Ovary (tissue), 9 donors: Measurements from ENCODE around the gene FKBP14. TPM values are rescaled to one million over a fixed set of nuclear protein-coding genes. Genes with fewer than 3 reads are reported as not detected.

Experiments used
- DNase-seq, 5 donors: peaks; one replicate each; pipeline ENCODE4 v3.0.0-alpha.2; 2019 to 2020
- H3K27ac ChIP-seq, 2 donors: fragments of 200-600 bp; one replicate each; pipeline versions ENCODE4 v1.5.1 to v1.8.0; 2019 to 2022
- H3K27me3 ChIP-seq: fragments of 200-600 bp; one replicate; pipeline ENCODE4 v1.8.0; 2022
- H3K36me3 ChIP-seq: fragments of 200-600 bp; sonication (generic); one replicate; pipeline ENCODE4 v1.5.1; 2019
- H3K4me1 ChIP-seq: one replicate; pipeline ENCODE4 v1.8.1; 2013; ENCODE audit warnings: mild to moderate bottlenecking, moderate library complexity; ENCODE audit not compliant: insufficient read depth
- H3K4me3 ChIP-seq: fragments of 200-600 bp; sonication (generic); one replicate; pipeline ENCODE4 v1.5.1; 2017
- H3K9me3 ChIP-seq, 2 donors: fragments of 200-600 bp in 1 of 2; sonication (generic) in 1 of 2; one replicate each; pipeline versions ENCODE4 v1.5.1 to v1.8.1; 2013 to 2019; ENCODE audit warnings: mild to moderate bottlenecking in 1 of 2, moderate library complexity in 1 of 2
- EP300 ChIP-seq: sonication (generic); formaldehyde crosslinking; IDR thresholded peaks from one replicate; pipeline ENCODE4 v1.6.1; 2017; ENCODE audit warnings: antibody characterized with exemption
- POLR2A ChIP-seq: fragments of 450-650 bp; IDR thresholded peaks from one replicate; pipeline ENCODE4 v1.6.1; 2017; ENCODE audit warnings: antibody characterized with exemption, mild to moderate bottlenecking, moderate library complexity
- WGBS, 3 donors: extraction: QIAGEN DNeasy Blood & Tissue Kit in 1 of 3; methylation state at CpG; one replicate each; pipeline versions ENCODE4 v1.1.5 to v1.1.7; 2013 to 2017; 5-methylcytosine and 5-hydroxymethylcytosine counted together
- intact Hi-C, 4 donors: fragments of 100-400 bp; cut with DNase I; formaldehyde crosslinking; loops; one replicate each; pipeline versions ENCODE4 v1.11.0 to v1.15.1; 2022 to 2023
- polyA plus RNA-seq, 2 donors: library from polyadenylated mRNA; stranded (reverse); fragments of 200-250 nt in 1 of 2; fragments of 350-450 nt in 1 of 2; fragmentation: Illumina TruSeq in 1 of 2; extraction: RNeasy Lipid Tissue Mini Kit (QIAGEN cat#74804) in 1 of 2; gene quantifications; one replicate each; pipeline ENCODE4 v1.2.3, GENCODE V29; 2013 to 2014
- total RNA-seq, 7 donors: library from RNA; depleted of rRNA in 2 of 7; stranded (reverse); fragments of >200 nt in 2 of 7; fragmentation: NEBNext Ultra II Directional in 3 of 7; extraction: Animal tissue kit (Norgen Biotek cat#: 25700) in 3 of 7; gene quantifications; one replicate each; pipeline versions ENCODE4 v1.1.0 to v1.2.4, GENCODE V29; 2016 to 2023
- TF ChIP-seq, protein P1 (sequence below), 3 donors: fragments of 450-650 bp in 2 of 3; fragments of 200-600 bp in 1 of 3; IDR thresholded peaks; one replicate each; pipeline versions ENCODE4 v1.5.1 to v1.8.0; 2016 to 2022; ENCODE audit warnings: antibody characterized with exemption in 3 of 3, mild to moderate bottlenecking in 1 of 3
- donor health status: DM: no; HTN: no; CAD: no; lungs with moderate emphysema.
- donor health status: DM: no; HTN: no; CAD: no.
- donor health status: Bipolar disorder and iron deficiency.
- donor health status: DM: yes; HTN: yes; CAD: no.
- donor health status: DM: no; HTN: no; CAD: no.
- donor health status: DM: yes; HTN: yes; CAD: no.

The FKBP14 gene
- total and polyA plus RNA-seq, 9 donors: 3.4 to 19.6 (median 13.5) TPM

DNA sequence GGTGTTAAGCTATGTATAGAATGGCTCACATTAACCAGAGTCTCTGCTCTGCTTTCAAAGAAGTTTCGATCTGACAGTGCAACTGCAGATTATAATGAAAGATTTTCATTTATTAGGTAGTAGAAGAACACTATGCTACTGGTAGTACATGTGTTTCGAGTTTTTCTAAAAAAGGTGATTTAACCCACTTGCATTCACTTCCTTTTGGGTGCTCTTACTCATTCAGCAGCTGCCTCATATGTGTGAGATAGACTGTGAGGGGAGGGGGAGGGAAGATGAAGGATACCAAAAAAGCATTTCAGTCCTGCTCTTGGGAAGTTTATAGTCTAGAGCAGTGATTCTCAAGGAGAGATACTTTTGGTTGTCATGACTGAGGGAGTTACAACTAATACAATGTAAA lies 22.1 kb upstream of the FKBP14 start:
- TF ChIP-seq POLR2A (no peak), EP300 (no peak)
- TF ChIP-seq, protein P1, sequence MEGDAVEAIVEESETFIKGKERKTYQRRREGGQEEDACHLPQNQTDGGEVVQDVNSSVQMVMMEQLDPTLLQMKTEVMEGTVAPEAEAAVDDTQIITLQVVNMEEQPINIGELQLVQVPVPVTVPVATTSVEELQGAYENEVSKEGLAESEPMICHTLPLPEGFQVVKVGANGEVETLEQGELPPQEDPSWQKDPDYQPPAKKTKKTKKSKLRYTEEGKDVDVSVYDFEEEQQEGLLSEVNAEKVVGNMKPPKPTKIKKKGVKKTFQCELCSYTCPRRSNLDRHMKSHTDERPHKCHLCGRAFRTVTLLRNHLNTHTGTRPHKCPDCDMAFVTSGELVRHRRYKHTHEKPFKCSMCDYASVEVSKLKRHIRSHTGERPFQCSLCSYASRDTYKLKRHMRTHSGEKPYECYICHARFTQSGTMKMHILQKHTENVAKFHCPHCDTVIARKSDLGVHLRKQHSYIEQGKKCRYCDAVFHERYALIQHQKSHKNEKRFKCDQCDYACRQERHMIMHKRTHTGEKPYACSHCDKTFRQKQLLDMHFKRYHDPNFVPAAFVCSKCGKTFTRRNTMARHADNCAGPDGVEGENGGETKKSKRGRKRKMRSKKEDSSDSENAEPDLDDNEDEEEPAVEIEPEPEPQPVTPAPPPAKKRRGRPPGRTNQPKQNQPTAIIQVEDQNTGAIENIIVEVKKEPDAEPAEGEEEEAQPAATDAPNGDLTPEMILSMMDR (IDR thresholded peaks at IDR 0.05): no peak
- no peaks in the 10 kb centered on the region for H3K27me3 ChIP-seq
- intact Hi-C loops: no loop called here
- H3K4me3 ChIP-seq: no peak overlapping the region
- H3K9me3 ChIP-seq: no peaks in the 10 kb centered on the region
- H3K27ac ChIP-seq: no peak overlapping the region
- no peaks in the 10 kb centered on the region for H3K4me1 ChIP-seq
- no peak for DNase-seq
- 91 to 95% (median 93%) methylated on average over 2 of the region's 2 CpGs for WGBS, 3 donors
- no peaks in the 10 kb centered on the region for H3K36me3 ChIP-seq

DNA sequence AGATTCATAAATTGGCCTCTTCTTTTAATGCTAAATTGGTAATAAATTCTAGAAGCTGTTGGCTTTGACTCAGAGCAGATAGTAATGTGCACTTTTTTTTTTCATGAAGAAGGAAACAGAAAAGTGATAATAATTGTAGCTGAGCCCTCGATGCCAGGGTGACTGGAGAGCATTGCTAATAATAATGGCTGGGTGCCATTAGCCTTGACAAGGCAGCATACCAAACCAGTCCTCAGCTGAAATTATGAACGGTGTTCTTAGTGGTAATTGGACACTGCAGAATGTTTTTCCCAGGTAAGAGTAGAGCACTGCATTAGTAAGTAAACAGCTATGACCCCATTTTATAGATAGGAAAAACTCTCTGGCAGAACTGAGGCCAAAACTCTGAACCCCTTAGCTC lies 20.6 kb upstream of the FKBP14 start:
- Histone ChIP-seq H3K27me3 (no peaks in the 10 kb centered on the region), H3K4me3 (no peak overlapping the region), H3K36me3 (no peaks in the 10 kb centered on the region), H3K27ac (no peak overlapping the region), H3K4me1 (no peaks in the 10 kb centered on the region), H3K9me3 (no peaks in the 10 kb centered on the region)
- no peak for TF ChIP-seq EP300
- TF ChIP-seq, protein P1 (IDR thresholded peaks at IDR 0.05): no peak
- TF ChIP-seq POLR2A: no peak
- intact Hi-C loops: no loop called here
- WGBS, 3 donors: 61 to 81% (median 74%) methylated on average over 2 of the region's 2 CpGs
- no peak for DNase-seq

DNA sequence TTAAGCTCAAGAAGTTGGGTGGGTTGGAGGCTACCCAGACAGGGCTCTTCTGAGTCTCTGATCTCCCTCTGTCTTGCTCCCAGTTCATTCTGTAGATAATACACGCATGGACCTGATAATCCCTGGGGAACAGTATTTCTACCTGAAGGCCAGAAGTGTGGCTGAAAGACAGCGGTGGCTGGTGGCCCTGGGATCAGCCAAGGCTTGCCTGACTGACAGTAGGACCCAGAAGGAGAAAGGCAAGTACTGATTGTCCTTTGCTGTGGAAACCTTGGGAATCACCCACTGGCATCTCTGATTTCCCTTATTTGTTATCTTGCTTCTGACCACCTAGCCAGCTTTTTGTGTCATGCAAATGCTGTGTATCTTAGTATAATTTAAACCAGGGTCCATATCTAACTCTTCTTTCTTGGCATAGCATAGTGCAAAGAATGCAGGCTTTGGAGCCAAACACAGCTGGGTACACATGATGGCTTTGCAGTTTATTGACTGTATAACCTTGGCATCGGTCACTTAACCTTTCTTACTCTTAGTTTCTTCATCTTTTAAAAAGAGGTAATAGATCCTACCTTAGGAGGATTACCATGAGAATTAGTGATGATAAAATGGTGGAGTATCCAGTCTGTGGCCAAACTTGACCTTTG lies 19.7 kb upstream of the FKBP14 start:
- TF ChIP-seq, protein P1 (IDR thresholded peaks at IDR 0.05): no peak
- TF ChIP-seq POLR2A (no peak), EP300 (no peak)
- intact Hi-C loops: no loop called here
- WGBS, 3 donors: 91 to 98% (median 93%) methylated on average over 3 of the region's 3 CpGs
- Histone ChIP-seq H3K4me3 (no peak overlapping the region), H3K9me3 (no peaks in the 10 kb centered on the region), H3K27me3 (no peaks in the 10 kb centered on the region), H3K4me1 (no peaks in the 10 kb centered on the region), H3K36me3 (no peaks in the 10 kb centered on the region), H3K27ac (no peak overlapping the region)
- DNase-seq: no peak

DNA sequence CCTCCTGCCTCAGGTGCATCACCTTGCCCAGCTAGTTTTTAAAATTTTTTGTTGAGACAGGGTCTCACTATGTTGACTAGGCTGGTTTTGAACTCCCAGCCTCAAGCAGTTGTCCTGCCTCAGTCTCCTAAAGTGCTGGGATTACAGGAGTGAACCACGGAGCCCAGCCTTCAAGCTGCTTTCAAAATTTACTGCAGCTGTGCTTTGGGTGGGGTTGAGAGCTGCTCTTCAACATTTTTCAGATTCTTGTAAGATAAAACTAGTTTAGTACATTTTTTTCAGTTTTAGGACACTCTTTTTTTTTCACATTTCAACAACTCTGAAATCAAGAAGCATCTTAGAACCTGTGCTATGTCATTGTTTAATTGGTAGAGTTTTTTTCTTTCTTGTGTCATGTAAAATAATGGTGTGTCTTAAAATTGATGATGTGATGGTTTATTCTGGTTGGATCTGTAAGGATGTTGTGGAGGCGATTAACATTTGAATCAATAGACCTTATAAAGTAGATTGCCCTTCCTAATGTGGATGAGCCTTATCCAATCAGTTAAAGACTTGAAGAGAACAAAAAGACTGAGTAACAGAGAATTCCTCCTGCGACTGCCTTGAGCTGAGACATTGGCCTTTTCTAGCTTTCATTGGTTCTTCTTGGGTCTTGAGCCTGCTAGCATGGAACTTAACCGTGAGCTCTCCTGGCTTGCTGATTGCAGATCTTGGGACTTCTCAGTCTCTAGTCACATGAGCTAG lies 15.2 kb upstream of the FKBP14 start:
- Histone ChIP-seq H3K27me3 (no peaks in the 10 kb centered on the region), H3K9me3 (no peaks in the 10 kb centered on the region), H3K4me3 (no peak overlapping the region), H3K4me1 (no peaks in the 10 kb centered on the region), H3K27ac (no peak overlapping the region), H3K36me3 (no peaks in the 10 kb centered on the region)
- no peak for DNase-seq
- intact Hi-C loops: no loop called here
- TF ChIP-seq, protein P1 (IDR thresholded peaks at IDR 0.05): no peak
- TF ChIP-seq EP300 (no peak), POLR2A (no peak)
- 89 to 92% (median 91%) methylated on average over 4 of the region's 4 CpGs for WGBS, 3 donors
